GM08714 (cell line): ENCODE results near the gene GREB1.

Experiments used
- H3K4me3 ChIP-seq: fragments of 200-500 bp; sonication (Bioruptor generic); 2 replicates; pipeline ENCODE4 v1.5.1; 2014; ENCODE audit warnings: mild to moderate bottlenecking, low read length, inconsistent platforms
- ZNF274 ChIP-seq: IDR thresholded peaks from 2 replicates; pipeline ENCODE4 v1.6.1; 2012; ENCODE audit warnings: mild to moderate bottlenecking, low read depth, low read length

The GREB1 gene

GRCh38 chr2:11521775-11522174 lies 12.1 kb upstream of the GREB1 start:
- no peak overlapping the region for H3K4me3 ChIP-seq
- TF ChIP-seq ZNF274, result no peak

DNA sequence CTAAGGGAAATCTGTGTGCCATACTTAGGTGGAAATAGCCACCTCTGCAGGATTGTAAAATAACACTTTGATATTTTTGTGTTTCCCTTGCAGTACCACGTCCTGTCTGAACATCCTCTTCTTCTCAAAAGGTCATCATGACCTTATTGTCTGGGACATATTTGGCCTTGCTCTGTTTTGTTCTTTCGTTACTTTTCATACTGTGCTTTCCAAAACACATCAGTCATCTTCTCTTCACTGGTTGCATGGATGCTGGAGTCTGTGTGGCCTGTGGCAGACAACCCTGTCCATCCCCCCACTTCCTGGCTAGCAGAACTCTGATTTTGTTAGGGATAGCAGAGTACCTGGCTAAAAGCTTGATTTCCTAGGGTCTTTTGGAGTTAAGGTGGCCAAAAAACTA lies 9.4 kb upstream of the GREB1 start:
- no peak for TF ChIP-seq ZNF274

GRCh38 chr2:11525762-11526161 lies 8.1 kb upstream of the GREB1 start:
- H3K4me3 ChIP-seq, result no peak overlapping the region
- no peak for TF ChIP-seq ZNF274

More for the DNA sequence above, 9.4 kb upstream of the GREB1 start:
- H3K4me3 ChIP-seq, result no peak overlapping the region

DNA sequence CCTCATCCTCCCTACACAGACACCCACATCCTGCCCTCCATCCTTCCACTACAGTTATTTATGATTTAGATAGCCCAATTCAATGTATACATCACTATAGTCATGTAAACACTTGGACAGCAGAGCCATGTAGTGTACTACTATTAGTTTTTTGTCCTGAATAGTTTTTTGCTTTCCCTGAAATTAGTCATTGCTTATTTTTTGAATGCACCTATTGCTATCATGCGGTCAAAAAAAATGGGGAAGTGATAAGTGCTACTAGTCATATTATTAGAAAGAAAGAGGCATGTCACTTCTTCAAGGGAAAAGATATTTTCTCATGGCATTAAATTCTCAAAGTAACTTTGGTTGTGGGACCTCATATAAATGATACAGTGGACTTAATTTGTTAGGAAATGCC lies 6.8 kb upstream of the GREB1 start:
- TF ChIP-seq ZNF274, result no peak
- no peak overlapping the region for H3K4me3 ChIP-seq

GRCh38 chr2:11528228-11528627 lies 5.6 kb upstream of the GREB1 start:
- no peak for TF ChIP-seq ZNF274
- no peak overlapping the region for H3K4me3 ChIP-seq

- H3K4me3 ChIP-seq, result no peak overlapping the region
- no peak for TF ChIP-seq ZNF274
Observed at GRCh38 chr2:11530864-11531465, 2.9 kb upstream of the GREB1 start.

DNA sequence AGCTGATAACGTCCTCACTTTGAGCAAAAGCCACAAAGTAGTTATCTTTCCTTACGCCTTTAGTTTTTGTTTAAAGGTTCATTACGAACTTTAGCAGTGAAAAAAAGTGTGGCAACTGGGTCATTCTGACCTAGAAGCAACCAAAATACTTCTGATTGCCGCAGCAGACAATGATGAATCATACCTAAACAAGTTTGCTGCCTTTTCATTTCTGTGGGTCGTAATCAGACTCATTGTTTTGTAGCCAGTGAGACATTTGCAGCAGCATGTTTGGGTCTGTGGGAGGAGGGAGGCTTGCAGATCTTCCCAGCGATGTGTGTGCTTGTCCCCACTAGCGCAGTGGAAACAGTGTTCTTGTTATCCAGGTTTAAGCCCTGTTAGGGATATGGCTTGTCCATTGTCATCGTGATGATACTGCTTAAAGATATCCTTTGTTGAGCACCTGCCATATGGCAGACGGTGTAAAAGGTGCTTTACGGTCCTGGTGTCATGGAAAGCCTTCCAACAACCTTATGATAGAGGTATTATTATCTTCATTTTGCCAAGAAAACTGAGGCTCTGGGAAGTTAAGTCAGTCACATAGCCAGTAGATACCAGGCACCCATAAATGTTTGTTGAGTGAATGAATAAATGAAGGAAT lies 1.3 kb upstream of the GREB1 start:
- TF ChIP-seq ZNF274, result no peak
- H3K4me3 ChIP-seq, result no peak overlapping the region

DNA sequence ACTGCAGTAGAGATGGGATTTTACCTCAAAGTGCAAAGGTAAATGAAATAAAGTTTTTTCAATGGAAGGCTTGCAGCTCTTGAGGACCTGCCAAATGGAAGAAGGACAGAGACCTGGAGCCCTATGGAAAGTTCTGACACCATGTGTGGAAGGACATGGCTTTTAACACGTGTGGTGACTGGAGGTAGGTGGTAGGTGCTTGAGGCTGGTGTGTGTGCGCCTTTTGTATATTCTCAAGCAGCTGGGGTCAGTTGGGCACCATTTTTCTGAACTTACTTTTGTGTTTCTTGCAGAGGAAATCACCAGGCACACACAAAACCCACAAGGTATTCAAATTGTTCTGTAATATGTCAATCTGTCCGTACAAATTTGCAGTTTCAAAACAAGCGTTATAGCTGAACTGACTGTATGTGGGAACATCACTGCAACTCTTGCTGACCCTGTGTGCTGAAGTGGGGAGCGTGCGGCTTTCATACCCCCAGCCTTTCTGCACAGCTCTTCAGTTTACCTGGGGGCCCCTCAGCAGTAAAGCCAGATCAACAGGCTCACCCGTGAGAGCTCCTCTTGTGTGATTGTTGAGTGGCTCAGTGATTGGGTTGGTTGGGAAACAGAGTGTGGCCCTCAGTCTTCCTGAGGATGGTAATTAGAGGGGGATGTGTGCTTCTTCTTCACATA lies 363 bp downstream of the GREB1 start:
- H3K4me3 ChIP-seq, result no peak overlapping the region
- no peak for TF ChIP-seq ZNF274

- no peak for TF ChIP-seq ZNF274
- no peak overlapping the region for H3K4me3 ChIP-seq
Observed at GRCh38 chr2:11534746-11535484, 1.1 kb downstream of the GREB1 start.

DNA sequence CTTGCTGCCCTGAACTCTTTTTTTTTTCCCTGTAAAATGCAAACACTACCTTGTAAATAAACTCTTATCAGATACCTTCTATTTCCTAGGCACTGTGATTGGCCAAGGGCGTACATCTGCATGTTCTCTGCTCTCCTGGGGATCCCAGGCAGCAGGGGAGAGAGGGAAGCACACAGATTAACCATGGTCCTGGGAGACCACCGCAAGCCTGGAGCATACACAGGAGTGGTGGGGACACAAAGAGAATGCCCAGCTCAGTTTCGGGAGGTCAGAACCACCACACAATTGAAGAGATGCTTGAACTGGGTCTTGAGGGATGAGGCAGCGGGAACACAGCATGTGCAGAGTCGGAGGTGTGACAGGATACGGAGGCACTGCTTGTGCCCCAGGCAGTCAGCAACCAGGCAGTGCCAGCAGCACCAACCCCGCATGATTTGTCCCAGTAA lies 2.1 kb downstream of the GREB1 start:
- TF ChIP-seq ZNF274, result no peak
- H3K4me3 ChIP-seq, result no peak overlapping the region

DNA sequence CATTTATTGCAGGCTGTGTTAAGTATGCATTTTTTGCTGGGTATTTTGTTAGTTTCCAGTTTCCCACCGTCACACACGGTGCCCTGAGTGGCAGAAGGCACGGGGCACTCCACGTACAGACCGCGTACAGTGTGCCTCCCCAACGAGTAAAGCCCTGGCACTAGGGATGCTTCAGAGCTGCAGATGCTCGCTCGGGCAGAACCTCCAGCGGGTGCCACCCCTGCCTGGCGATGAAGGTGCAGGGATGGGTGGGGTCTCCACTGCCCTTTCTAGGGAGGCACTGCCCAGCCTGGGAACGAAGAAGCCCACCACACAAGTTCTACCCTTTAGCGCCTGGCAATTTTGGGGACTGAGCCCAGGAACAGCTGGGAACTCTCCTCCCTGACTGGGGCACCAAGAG lies 4.1 kb downstream of the GREB1 start:
- no peak for TF ChIP-seq ZNF274
- no peak overlapping the region for H3K4me3 ChIP-seq

- H3K4me3 ChIP-seq, result no peak overlapping the region
- no peak for TF ChIP-seq ZNF274
Observed at GRCh38 chr2:11539317-11540147, 5.7 kb downstream of the GREB1 start.

DNA sequence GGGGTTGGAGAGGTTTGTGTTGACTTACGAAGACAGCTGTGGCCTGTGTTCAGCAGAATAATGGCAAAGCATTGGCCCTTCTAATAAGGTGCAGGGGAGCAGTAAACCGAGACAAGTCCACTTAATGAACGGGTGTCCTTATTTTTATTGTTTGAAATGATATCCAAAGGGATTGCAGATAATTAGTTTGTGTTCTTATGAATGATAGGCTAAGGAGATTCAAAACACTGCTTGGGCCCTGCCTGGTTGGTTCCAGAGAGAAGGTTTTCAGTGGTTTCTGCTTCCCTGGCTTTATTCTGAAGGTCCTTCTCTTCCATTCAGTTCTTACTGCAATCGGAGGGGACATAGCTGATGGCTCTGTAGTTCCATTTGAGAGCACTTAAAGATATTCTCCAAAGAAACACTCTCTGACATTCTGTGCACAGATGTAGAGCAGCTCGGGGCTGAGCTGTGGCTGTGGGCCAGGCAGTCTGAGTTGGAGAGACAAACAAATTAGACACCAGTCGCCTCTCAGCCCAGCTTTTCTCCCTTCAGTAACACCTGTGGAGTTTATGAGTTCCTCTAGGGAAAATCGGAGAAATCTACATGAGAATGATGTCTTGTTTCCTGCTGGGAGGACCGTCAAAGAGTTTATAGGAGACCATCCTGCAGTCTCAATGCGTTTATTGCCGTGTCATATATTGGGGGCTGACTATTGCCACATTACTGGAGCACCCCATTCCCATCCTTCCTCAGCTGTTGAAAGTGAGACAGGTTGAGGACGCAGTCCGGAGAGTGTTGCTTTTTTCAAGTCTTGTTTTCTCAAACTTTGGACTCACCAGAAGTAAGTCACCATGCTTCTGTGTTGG lies 6.5 kb downstream of the GREB1 start:
- H3K4me3 ChIP-seq, result no peak overlapping the region
- no peak for TF ChIP-seq ZNF274
